Activated CD8-positive, alpha-beta memory T cell treated with anti-CD3 and anti-CD28 coated beads, Interleukin-2, amount 50 U/mL, for 1 hour (primary cell): ENCODE results near the gene RFXANK.
"Not testable (repeated sequence)": the region's sequence is repeated elsewhere in the genome, so short reads cannot be mapped to it uniquely, and the experiment has no call there.

Experiments used
- DNase-seq: peaks from one replicate; pipeline ENCODE4 v3.0.0-alpha.2; 2020; ENCODE audit errors: extremely low read depth

The RFXANK gene

DNA sequence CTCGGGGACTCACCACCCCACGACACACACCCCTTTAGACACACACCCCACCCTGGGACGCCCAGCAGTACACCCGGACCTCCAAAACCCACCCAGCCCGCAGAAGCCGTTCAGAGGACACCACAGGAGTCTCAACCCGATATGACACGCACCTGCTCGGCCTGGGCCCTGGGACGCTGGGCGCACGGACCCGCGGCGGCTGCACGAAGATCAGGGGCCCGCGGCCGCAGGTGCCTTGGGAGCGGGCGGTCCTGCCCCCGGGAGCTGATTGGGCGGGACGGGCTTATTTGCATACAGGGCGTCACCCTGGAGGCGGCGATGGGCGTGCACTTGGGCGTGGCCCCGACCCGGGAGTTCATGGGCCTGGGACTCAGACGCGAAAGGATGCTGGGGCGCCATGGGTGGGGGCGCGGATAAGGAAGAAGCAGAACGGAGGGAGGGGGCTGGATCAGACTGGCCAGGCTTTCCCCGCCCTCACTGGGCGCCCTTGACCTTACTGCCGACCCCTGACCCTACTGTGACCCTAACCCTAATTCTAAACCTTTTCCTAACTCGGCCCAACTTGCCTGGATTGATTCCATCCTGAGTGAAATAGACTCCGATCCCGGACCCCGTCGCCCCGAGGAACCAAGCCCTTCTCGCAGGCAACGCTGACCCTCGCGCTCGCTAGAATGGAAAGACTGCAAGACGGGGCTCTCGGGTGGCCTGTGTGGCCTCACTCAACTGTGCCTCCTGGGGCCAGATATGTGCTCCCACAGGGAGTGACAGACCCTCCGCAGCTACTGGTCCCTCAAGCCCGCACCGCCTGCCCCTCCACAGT is 21.8 kb upstream of the RFXANK start, which contains the start of gene MEF2B:
Gene MEF2B (minus strand): TSS at position 211 of the 820 bp plus-strand sequence. CDS start 19,528 bp downstream, outside the sequence.
- no peak for DNase-seq

DNA sequence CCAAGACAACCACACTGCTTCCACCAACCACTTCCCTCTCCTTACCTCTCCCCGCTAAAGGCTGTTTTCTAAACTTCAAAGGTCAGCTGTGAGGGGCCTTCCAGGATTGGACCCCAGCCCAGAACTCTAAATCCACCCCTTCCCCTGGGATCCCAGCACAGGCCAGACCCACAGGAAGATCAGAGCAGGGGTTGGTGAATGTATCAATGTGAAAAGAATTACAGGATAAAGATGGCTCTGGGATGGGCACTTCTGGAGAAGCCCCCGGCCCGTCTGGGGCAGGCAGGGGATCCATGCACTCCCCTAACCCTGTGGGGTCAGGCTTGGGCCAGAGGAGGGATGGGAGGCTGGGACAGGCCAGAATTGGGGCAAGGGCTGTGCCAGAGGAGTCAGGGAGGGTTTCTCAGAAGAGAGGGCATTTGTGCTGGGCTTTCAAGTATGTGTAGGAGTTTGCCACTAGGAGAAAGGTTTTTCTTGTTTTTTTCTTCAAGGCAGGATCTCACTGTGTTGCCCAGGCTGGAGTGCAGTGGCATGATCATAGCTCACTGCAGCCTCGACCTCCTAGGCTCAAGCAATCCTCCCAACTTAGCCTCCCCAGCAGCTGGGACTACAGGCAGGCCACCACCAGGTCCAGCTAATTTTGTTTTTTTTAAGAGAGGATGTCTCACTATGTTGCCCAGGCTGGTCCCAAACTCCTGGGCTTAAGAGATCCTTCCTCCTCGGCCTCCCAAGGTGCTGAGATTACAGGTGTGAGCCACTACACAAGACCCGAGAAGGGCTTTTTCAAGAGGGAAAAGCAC is 21.0 kb upstream of the RFXANK start:
- no peak for DNase-seq

DNA sequence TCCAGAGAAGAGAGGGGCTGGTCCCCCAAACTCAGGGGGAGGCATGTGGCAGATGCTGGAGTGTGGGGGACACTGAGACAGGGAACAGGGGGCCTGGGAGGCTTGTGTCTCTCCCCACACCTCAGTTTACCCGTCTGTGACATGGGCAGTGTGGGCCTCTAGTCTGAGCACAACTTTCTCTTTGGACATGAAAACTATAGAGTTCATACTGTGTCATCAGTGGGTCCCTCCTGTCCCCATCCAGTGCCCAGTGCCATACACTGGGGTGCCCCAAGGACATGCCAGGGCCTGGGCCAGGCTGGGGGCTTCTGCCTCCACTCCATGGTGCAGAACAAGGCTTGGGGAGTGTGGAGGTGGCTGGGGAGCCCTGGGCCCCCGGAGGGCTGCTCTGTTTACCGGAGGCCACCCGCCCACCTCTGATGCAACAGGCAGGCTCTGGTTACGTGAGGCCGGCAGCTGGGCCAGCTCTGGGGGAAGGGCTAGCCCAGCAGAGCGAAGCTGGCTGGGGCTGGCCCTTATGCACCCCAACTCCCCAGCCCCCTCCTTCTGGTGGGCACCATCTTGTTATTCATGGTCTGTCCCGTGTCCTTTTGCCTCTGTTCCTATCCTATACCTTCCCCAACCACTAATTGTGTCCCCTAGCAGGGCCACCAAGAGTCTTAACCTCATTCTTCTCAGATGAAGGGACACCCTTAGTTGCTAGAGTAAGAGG is 20.1 kb upstream of the RFXANK start:
- no peak for DNase-seq

DNA sequence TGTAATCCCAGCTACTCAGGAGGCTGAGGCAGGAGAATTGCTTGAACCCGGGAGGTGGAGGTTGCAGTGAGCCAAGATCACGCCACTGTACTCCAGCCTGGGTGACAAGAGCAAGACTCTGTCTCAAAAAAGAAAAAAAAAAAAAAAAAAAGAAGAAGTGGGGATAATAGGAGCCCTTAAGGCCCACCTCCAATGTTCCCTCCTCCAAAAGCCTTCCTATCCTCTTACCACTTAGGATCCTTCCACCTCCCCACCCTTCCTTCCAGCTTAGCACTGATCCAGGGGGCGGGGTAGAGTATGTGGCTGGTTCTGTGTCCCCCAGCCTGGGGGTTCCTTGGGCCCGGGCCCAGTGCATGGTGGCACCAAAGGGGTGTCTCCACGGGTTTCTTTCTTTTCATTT is 18.8 kb upstream of the RFXANK start:
- DNase-seq: not testable (repeated sequence)

DNA sequence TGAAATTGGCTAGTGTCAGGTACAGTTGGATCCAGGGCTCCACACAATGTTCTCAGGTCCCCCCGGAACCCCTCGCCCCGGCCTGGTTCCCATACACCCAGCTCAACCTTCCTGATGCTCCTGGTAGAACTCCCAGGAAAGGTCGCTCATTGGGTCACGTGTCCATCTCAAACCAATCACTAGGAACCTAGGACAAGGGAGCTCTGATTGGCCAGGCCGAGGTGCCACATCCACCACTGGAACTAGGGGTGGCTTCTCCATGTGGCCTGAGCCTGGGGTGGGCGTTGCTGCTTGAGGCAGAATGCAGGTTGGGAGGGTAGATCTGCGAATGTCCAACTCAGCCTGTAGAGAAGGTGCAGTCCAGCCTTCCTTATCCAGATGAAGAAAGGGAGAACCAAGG is 15.1 kb upstream of the RFXANK start:
- DNase-seq: no peak

DNA sequence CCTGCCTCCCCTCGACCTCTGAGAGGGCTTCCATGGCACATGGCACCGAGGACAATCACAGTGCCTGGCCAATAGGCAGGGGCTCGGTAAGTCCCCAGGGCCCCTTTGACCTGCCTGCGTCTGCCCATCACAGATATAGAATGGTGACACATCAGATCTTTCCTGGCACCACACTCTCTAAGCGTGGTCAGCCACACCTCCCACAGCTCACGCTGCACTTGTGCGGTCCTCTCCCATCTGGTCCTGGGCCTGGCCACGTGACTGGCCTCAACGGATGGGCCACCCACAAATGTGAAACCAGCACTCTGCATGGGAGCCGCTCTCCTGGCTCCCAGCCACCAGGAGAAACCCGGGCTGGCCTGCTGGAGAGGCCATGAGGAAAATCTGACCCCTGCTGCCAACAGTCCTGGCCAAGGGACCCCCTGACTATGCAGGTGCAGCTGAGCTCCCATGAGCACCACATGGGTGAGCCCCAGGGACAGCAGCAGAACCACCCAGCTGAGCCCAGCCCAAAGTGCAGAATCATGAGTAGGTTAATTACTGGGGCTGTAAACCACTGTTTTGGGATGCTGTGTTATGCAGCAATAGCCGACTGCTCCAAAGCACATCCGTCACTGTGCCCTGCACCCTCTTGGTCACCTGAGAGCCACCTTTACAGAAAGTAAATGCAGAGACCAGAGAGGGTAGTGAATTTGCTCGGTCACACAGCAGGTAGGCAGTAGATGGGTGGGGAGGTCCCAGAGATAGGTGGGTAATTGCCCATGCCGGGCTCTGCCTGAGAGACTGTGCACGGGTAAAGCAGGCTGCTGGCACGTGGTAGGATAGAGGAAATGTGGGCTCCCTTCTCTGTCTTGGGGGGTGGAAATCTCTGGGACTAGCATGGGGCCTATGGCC is 12.3 kb upstream of the RFXANK start:
- no peak for DNase-seq

DNA sequence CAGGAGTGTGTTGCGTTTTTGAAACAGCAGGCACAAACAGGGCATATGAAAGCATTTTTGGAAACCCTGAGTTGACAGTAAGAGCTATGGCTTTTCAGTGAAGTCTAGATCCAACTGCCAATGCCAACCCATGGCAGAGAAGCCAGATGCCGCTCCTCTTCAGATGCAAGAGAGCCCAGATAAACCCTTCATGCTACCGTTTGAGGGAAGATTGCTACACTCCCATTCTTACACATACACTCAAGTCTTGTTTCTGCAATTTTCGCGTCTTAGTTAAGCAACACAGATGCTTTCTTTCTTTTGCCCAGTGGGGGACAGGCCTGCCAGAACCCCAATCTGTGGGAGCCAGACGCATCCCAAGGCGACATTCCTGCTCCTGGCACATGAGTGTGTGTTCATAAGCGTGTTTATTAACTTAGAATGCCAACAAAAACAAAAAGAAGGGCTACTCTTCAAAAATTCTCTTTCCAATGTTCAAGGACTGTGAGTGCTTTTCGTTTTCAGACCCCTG is 10.5 kb upstream of the RFXANK start:
- DNase-seq: no peak

DNA sequence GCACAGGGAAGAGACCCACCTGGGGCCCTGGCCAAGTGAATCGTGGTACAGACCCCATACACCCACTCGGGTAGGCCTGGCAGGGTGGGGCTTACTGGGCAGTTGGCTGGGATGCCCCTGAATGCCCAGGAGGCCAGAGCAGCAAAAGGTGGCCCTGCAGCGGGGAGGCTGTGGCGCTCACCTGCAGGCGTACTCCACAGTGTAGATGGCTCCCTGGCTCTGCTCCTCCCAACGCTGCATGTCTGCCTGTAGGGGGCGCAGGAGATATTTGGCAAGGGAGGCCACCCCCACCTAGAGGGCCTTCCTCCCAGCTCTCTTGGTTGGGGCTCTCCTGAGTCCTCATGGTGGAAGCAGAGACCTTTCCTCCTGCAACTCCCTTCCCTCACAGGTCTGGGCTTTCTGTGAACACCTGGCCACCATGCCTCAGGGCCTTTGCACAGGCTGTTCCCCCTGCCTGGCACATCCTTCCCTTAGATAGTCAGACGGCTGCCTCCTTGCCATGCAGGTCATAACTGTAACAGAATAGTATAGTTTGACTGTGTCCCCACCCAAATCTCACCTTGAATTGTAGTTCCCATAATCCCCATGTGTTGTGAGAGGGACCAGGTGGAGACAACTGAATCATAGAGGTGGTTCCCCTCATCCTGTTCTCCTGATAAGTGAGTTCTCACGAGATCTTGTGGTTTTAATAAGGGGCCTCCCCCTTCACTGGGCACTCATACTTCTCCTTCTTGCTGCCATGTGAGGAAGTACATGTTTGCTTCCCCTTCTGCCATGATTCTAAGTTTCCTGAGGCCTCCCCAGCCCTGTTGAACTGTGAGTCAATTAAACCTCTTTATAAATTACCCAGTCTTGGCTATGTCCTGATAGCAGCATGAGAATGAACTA is 6.0 kb upstream of the RFXANK start:
- DNase-seq: peak; percentile 32

DNA sequence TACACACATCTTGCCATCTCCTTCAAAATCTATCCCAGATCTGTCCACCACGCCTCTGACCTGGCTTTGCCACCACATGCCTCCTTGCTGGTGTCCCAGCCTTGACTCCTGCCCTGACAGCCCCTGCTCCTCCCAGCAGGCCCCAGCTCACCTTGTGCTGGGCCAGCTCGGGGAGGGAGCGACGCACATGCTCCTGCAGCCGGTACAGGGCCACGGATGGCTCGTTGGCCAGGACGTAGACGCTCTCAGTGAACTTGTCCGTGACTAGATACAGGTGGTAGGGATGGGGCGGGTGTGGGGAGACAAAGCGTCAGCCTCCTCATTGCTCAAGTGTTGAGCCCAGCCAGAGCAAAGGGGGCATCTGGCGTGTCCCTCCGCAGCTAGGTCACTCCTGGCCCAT is 5.3 kb upstream of the RFXANK start:
- DNase-seq: no peak

DNA sequence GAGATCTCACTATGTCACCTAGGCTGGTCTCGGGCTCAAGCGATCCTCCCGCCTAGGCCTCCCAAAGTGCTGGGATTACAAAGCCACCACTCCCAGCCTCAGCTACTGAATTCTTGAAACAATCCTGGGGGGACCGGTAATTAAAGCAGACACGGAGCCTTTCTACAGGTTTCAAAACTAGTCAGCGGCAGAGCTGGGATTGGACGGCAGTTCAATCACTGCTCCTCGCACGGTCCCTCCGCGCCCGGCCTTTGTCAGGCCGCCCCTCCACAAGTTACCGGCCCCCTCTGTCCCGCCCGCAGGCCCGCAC is 335 bp upstream of the RFXANK start:
- DNase-seq: no peak

DNA sequence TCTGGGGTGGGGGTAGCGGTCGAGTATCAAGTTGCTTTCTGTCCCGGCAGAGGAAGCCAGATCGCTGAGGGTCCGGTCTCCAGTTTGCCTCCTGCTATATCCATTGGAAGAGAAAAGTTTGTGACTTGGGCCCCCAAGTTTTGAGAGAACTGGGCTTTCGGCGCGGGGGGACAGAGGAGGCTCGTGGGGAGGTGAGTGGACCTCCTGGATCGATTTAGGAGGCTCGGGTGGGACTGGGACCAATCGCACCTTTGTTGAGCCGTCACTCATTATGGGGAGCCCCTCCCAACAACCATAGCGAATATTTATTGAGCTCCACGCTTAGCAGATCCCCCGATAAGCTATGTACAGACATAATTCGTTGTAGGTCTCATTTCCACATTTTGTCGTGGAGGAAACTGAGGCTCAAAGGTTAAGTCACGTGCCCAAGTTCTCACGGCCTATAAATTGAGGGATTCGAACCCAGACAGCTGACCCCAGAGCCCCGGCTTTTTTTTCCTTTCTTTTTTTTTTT is 909 bp downstream of the RFXANK start:
- no peak for DNase-seq

DNA sequence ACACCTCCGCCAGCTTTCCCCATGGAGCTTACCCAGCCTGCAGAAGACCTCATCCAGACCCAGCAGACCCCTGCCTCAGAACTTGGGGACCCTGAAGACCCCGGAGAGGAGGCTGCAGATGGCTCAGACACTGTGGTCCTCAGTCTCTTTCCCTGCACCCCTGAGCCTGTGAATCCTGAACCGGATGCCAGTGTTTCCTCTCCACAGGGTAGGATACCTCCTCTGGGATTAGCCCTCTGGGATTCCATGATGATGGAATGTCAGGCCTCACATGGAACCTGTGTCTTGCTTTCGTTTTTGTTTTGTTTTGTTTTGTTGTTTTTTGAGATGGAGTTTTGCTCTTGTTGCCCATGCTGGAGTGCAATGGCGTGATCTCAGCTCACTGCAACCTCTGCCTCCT is 1.9 kb downstream of the RFXANK start:
- DNase-seq: no peak

DNA sequence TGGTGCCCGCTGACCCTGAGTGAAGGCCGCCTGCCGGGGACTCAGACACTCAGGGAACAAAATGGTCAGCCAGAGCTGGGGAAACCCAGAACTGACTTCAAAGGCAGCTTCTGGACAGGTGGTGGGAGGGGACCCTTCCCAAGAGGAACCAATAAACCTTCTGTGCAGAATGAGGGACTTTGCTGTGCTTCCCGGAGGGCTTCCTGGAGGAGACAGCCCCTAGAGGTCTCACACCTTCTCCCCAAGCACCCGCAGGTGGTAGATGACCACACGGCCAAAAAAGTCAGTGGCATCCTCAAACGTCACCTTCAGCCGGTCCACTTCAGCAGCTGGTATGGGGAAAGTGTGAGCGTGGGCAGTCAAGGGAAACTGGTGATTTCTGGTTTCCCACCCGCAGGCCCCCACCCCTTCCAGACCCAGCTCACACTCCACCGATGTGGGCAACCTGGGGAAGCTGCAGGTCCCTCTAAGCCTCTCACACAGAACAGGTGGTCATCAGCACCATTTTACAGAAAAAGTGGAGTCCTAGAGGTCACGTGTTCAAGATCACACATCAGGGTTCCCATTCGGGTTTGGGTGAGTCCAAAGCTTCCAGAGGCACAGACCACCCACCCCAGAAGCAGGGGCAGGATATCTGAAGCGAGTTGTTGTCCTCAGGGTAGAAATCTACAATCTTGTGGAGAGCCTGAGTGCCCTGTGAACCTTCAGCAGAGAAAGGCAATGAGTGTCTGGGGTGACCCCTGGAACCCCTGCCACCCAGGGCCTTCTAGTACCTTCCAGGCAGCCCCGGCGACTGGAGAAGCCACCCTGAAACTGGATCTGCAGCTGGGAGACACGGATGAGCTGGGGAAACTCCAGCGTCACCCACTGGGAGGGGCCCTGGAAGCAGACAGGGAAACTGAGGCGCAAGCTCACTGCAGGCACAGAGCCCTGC is 9.9 kb downstream of the RFXANK start:
- no peak for DNase-seq

DNA sequence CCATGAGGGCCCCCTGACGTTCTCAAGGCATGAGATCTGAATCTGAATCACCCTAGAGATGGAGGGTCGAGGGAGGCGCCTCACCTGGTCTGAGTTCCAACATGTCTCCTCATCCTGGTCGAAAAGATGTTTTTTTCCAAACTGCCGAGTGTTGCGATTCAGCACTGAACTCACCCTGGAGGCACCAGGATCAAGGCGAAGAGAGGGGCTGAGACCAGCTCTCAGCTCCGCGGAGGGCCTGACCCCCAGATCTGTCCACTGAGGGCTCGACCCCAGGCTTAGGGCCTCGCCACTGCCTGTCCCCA is 10.6 kb downstream of the RFXANK start:
- DNase-seq: no peak

DNA sequence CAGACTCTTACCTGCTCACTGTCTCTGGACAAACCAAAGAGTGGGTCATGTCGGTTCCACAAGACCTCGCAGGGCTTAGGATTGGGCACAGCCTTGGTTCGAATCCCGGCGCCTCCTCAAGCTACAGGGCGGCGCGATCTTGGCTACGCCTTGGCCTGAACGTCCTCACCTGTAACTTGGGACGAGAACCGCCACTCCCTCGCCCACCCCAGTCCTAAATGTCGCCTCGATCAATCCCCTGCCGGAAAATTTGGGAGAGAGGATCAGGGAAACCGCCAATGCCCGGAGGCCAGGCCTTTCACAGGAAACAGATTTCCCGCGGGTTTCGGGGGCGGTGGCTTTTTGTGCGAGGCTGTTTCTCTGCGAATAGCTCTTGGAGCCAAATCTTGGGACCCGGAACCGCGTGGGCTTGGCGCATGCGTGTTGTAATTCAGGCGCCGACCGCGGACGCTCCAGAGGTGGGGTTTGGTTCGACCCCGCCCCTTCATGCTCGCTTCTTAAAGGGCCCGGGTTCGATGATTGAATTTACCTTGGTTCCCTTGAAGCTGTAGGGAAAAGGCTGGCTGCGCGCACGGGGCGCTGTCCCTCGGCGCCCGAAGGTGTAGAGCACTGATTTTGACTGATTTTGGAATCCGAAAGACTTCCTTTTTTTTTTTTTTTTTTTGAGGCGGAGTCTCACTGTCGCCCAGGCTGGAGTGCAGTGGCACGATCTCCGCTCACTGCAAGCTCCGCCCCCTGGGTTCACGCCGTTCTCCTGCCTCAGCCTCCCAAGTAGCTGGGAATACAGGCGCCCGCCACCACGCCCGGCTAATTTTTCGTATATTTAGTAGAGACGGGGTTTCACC is 11.2 kb downstream of the RFXANK start, which contains the start of gene NR2C2AP:
Gene NR2C2AP (minus strand): TSS at position 403 of the 845 bp plus-strand sequence. CDS start 354 bp downstream, at position 49.
- DNase-seq: peak; percentile 76

DNA sequence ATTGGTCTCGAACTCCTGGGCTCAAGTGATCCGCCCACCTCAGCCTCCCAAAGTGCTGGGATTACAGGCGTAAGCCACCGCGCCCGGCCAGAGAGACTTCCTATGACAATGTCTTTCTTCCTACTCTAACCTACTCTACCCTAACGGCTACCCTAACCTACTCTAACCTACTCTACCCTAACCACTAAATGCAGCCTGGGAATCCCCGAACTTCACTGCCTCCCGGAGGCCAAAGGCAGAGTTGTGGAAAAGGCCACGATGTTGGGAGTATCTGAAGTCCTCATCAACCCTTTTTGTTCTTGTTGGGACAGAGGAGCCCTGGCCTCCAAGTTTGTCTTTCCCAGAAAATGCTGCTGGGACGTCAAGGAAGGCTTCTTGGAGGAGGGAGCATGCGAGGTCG is 12.1 kb downstream of the RFXANK start:
- DNase-seq: no peak

DNA sequence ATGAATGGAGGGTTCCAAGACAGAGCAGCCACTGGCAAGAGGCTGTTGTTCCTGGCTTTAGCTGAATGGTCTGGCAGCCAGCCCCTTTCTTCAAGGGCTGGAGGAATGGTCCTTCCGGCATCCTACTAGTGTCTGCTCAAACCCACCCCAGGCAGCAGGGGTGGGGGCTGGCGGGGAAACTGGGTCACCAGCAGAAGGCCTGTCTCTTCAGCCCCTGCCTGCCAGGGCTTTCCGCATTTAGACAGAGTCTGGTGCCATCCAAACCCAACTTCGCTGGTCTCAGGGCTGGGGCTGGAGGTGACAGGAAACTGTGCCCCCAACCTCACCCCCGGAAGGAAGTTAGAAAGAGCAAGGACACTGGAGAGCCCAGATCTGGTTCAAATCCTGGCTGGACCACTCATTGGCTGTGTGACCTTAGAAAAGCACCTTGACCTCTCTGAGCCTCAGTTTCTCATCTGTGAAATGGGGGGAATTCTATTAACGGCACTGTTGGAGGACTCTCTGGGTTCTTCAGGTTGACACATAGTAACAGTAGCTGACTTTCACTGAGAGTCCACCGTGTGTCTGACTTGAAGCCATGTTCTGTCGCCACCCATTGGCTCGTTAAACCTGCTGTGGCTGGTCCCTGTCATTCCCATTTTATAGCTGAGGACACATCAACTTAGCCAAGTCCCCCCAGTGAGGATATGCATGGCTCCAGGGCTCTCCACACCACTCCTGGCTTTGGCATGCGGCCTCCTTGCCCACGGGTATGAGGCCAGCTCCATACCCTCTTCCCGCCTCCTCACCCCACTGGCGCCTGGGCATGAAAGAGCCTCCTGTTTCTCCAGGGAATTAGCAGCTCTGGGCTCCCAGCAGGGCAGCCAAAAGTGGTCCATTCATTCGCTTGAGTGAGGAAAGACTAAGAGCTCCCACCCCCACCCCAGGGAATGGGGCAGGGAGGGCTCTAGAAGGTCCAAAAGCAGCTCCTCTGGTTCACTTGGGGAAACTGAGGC is 13.7 kb downstream of the RFXANK start:
- no peak for DNase-seq
